GM20000 (cell line): Measurements from ENCODE around the gene CTXN1.
"Not testable (repeated sequence)": the region's sequence is repeated elsewhere in the genome, so short reads cannot be mapped to it uniquely, and the experiment has no call there.

Source experiments
- DNase-seq: peaks from one replicate; pipeline ENCODE4 v3.0.0; 2012; ENCODE audit warnings: low spot score
- TF ChIP-seq, protein P1 (sequence below): IDR thresholded peaks from 2 replicates; pipeline ENCODE4 v1.5.1; 2012; ENCODE audit warnings: mild to moderate bottlenecking, control low read depth; ENCODE audit errors: extremely low read depth, missing control alignments

CTXN1 gene

DNA sequence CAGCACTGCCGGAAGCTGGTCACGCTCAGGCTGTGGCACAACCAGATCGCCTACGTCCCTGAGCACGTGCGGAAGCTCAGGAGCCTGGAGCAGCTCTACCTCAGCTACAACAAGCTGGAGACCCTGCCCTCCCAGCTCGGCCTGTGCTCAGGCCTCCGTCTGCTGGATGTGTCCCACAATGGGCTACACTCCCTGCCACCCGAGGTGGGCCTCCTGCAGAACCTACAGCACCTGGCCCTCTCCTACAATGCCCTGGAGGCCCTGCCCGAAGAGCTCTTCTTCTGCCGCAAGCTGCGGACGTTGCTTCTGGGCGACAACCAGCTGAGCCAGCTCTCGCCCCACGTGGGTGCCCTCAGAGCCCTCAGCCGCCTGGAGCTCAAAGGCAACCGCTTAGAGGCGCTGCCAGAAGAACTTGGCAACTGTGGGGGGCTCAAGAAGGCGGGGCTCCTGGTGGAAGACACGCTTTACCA lies 25.5 kb downstream of the CTXN1 start:
- TF ChIP-seq, protein P1, sequence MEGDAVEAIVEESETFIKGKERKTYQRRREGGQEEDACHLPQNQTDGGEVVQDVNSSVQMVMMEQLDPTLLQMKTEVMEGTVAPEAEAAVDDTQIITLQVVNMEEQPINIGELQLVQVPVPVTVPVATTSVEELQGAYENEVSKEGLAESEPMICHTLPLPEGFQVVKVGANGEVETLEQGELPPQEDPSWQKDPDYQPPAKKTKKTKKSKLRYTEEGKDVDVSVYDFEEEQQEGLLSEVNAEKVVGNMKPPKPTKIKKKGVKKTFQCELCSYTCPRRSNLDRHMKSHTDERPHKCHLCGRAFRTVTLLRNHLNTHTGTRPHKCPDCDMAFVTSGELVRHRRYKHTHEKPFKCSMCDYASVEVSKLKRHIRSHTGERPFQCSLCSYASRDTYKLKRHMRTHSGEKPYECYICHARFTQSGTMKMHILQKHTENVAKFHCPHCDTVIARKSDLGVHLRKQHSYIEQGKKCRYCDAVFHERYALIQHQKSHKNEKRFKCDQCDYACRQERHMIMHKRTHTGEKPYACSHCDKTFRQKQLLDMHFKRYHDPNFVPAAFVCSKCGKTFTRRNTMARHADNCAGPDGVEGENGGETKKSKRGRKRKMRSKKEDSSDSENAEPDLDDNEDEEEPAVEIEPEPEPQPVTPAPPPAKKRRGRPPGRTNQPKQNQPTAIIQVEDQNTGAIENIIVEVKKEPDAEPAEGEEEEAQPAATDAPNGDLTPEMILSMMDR, result no peak
- DNase-seq, result no peak

DNA sequence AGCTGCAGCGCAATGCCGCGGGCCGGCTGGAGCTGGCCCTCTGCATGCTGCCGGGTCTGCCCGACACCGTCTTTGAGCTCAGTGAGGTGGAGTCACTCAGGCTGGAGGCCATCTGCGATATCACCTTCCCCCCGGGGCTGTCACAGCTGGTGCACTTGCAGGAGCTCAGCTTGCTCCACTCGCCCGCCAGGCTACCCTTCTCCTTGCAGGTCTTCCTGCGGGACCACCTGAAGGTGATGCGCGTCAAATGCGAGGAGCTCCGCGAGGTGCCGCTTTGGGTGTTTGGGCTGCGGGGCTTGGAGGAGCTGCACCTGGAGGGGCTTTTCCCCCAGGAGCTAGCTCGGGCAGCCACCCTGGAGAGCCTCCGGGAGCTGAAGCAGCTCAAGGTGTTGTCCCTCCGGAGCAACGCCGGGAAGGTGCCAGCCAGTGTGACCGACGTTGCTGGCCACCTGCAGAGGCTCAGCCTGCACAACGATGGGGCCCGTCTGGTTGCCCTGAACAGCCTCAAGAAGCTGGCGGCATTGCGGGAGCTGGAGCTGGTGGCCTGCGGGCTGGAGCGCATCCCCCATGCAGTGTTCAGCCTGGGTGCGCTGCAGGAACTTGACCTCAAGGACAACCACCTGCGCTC lies 26.1 kb downstream of the CTXN1 start:
- TF ChIP-seq, protein P1, result no peak

DNA sequence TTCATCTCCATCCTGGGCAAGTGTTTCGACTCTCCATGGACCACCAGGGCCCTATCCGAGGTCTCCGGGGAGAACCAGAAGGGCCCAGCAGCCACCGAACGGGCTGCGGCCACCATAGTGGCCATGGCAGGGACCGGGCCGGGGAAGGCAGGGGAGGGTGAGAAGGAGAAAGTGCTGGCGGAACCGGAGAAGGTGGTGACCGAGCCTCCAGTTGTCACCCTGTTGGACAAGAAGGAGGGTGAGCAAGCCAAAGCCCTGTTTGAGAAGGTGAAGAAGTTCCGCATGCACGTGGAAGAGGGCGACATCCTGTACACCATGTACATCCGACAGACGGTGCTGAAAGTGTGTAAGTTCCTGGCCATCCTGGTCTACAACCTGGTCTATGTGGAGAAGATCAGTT lies 27.0 kb downstream of the CTXN1 start:
- no peak for DNase-seq
- TF ChIP-seq, protein P1, result no peak

More for the DNA sequence above, 26.1 kb downstream of the CTXN1 start:
- DNase-seq, result no peak

DNA sequence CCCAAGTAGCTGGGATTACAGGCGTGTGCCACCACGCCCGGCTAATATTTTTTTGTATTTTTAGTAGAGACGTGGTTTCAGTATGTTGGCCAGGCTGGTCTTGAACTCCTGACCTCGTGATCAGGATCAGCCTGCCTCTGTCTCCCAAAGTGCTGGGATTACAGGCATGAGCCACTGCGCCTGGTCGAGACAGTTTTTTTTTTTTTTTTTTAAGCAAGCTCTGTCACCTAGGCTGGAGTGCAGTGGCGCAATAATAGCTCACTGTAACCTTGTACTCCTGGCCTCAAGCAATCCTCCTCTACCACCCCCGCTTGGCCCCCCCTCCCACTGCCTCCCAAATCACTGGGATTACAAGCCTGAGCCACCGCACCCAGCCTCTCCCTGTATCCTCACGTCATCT lies 28.6 kb downstream of the CTXN1 start:
- TF ChIP-seq, protein P1, result no peak
- DNase-seq, result no peak

DNA sequence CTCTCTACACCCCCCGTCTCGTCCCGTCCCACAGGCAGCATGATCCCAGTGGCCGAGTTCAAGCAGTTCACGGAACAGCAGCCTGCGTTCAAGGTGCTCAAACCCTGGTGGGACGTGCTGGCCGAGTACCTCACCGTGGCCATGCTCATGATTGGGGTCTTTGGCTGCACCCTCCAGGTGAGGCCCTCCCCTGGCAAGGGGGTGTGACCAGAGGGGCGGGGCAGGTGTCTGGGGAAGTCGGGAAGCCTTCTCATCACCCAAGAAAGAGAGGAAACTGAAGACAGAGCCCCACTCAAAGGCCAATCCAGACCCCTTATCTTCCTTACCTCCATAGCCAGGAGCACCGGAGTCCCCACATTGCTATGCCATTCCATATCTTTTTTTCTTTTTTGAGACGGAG lies 30.4 kb downstream of the CTXN1 start:
- TF ChIP-seq, protein P1, result no peak

DNA sequence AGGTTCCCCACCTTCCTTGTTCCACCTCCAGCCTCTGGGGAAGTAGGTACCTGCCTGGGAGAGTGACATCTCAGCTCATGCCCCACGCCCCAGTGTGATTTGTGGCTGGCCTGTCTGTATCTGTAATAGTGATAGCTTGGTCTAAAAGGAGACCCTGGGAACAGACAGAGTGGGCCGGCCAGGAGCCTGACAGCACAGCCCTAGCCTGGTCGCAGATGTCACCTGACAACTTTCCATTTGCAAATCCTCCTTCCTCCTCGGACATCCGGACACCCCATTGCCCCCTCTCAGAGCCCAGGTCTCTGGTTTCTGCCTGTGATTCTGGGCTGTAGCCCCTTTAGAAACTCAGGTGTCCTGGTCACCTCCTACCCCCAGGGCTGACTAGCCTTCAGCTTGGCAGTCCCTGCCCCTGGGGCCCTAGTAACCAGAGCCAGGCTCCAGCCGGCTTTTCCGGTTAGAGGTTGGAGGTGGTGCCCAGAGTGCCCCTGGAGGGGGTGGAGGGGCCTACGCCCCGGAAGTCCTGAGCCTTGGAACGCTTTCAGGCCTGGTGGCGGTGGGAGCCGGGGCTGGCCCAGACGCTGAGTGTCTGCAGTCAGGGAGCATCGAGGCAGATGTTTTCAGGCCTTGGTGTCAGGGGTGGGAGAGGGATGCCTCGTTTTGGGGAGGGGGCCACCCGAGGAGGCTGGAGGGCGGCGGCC lies 31.2 kb downstream of the CTXN1 start:
- DNase-seq, result no peak
- TF ChIP-seq, protein P1, result no peak

More for the DNA sequence above, 30.4 kb downstream of the CTXN1 start:
- DNase-seq, result no peak

DNA sequence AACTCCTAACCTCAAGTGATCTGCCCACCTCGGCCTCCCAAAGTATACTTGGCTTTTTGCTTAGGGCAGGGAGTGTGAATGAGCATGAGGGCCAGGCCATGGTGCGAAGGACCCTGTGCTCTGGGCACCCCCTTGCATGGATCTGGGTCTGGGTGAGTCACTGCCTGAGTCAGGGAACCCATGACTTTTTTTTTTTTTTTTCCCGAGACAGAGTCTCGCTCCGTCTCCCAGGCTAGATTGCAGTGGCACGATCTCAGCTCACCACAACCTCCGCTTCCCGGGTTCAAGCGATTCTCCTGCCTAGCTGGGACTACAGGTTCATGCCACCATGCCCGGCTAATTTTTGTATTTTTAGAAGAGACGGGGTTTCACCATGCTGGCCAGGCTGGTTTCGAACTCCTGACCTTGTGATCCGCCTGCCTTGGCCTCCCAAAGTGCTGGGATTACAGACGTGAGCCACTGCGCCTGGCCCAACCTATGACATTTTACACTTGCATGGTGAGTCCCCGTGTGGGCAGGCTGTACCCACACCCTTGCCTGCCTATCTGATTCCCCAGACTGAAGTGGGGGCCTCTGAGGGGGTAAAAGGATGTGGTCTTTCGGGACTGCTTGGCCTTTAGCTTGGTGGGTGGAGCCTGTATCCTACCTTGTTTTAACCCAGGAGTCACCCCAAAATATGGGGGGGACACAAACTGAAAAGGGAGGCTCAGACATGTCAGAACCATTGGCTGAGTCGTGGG lies 32.4 kb downstream of the CTXN1 start:
- not testable (repeated sequence) for DNase-seq
